GM21381 (cell line): Measurements from ENCODE around the gene PLEKHB2.
"Not testable (repeated sequence)": the region's sequence is repeated elsewhere in the genome, so short reads cannot be mapped to it uniquely, and the experiment has no call there.

Experiments used
- ATAC-seq: cut with Tn5 transposase; IDR thresholded peaks from one replicate; pipeline ENCODE4 v1.9.1; 2021; ENCODE audit warnings: mild to moderate bottlenecking, moderate library complexity; ENCODE audit not compliant: unreplicated experiment

PLEKHB2 gene, protein sequence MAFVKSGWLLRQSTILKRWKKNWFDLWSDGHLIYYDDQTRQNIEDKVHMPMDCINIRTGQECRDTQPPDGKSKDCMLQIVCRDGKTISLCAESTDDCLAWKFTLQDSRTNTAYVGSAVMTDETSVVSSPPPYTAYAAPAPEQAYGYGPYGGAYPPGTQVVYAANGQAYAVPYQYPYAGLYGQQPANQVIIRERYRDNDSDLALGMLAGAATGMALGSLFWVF

DNA sequence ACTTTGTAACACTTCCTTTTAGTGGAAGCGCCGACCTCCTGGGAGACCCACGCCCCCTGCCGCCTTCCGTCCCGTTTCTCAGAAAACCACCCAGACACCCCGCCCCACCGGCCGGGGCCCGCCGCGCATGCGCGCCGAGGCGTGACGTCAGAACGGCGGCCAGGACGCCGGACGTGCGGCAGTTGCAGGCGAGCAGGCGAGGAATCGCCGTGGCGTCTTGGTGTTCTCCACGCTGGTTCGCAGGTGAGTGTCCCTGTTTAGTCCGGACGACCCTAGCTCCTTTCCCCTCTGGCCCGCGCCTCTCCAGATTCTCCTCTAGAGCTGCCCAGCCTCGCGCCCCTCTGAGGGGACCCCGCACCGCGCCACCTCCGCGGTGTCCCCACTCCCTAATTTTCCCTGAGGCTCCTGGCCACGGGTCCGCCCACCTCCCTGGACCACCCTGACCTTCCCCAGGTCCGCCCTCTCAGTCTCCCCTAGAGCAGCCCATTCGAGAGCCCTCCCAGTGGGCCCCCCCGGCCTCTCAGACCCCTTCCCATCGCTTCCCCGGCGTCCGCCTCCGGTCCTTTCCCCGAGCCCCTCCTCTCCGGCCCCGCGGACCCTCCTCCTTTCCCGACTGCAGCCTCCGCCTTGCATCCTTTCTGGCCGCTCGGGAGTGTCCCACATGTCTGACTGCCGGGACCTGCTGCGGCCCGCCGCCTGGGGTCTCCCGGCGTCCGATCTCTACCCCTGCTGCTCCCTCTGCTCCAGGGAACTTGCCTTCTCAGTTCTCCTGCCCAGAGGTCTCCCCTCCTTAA lies at the start of gene PLEKHB2:
Gene PLEKHB2, plus strand, starts transcription at position 181 of the 794 bp plus-strand sequence. CDS start 15,606 bp downstream, outside the sequence.
- ATAC-seq = peak; percentile 73

DNA sequence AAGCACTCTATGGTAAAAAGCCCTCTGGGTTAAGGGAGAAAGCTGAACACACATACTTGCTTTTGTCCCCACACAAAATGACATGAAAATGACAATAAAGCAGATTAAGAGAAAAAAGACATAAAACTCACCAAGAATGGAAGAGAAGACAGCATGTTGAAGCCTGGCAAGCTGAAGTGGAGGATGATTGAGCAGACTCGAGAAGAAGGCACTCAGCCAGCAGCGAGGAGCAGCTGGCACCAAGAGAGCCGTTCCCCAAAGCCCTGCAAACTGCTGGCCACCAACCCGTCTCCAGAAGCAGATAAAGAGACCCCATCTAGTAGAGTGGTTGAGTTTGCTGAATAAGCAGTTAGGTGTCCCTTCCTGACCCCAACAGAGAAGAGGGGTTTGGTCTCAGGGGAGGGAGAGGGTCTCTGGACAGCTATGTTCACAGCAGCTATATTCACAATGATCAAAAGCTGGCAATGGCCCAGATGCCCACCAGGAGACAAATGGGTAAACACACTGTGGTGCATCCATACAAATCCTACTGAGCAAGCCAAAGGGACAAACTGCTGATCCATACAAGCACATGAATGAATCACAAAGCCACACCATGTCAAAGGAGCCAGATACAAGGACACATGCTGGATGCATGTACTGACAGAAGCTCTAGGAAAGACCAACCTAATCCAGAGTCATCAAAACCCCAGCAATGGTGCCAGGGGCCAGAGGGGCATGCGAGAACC lies 48.8 kb upstream of the PLEKHB2 start:
- ATAC-seq = no peak

- ATAC-seq = no peak
These were observed 48.2 kb upstream of the PLEKHB2 start for GRCh38 chr2:131056932-131057287.

GRCh38 chr2:131058214-131058843 lies 46.8 kb upstream of the PLEKHB2 start:
- ATAC-seq = no peak

DNA sequence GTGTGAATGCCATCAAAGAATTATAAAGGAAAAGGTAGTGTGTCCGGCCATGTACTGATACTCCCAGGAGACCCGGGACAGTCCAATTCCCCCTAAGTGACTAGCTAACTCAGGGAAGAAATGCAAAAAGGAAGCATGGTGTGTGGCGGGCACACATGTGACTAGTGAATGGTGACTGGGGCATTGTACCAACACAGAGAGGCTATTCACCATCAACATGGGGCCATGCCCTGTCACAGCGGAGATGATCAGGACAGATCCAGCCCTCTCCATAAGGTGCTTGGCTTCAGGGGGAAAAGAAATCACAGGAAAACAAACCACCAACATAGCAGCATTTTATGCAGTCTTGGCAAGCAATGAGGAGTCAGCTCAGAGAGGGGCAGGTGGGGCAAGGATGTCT lies 46.2 kb upstream of the PLEKHB2 start:
- ATAC-seq = no peak

- ATAC-seq = no peak
These were observed 41.4 kb upstream of the PLEKHB2 start for GRCh38 chr2:131063501-131064283.

- ATAC-seq = no peak
These were observed 40.3 kb upstream of the PLEKHB2 start for GRCh38 chr2:131064589-131065512.

GRCh38 chr2:131067465-131068125 lies 37.5 kb upstream of the PLEKHB2 start:
- ATAC-seq = no peak

GRCh38 chr2:131068172-131068571 lies 37.0 kb upstream of the PLEKHB2 start:
- not testable (repeated sequence) for ATAC-seq

- not testable (repeated sequence) for ATAC-seq
These were observed 29.6 kb upstream of the PLEKHB2 start for GRCh38 chr2:131075578-131075977.

DNA sequence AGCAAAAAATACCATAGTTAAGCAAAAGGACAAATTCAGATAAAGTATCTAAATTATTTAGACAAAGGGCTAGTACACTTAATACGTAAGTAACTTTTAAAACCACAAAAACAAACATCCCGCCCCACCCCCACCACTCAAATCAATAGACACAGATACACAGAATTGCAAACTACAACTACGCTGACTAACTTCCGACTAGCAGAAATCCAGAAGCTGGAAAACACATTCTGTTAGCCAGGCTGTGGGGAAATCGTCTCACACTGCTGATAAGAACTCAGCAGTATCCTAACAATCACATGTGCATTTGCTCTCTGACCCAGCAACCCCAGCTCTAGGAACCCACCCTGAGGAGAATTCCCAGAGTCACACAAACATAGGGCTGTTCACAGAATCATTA lies 28.4 kb upstream of the PLEKHB2 start:
- ATAC-seq = no peak

- ATAC-seq = no peak
These were observed 27.8 kb upstream of the PLEKHB2 start for GRCh38 chr2:131077182-131077846.

DNA sequence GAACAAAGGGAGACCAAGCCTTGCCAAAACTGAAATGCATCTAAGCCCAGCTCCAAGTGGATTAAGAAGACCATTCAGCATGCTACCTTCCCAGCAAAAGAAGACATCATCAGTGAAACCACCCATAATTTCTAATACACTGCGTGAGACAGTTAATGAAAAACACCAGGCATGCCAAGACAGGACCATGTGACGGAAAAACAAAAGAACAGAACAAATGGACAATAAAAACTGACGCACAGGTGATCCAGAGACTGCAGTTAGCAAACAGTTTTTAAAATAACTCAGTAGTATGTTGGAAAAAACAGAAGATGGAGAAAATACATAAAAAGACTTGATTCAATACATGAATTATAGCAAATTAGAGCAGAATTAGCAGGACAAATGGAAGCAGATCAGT lies 27.2 kb upstream of the PLEKHB2 start:
- no peak for ATAC-seq

DNA sequence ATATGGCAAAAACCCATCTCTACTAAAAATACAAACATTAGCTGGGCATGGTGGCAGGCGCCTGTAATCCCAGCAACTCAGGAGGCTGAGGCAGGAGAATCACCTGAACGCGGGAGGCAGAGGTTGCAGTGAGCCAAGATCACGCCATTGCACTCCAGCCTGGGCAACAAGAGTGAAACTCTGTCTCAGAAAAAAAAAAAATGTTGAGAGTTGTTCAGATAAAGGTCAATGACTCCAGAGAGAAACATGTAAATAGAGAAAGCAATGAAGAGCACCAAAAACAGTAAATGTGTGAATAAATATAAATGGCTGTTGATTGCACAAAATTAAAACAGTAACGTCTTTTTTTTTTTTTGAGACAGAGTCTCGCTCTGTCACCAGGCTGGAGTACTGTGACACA lies 25.2 kb upstream of the PLEKHB2 start:
- ATAC-seq = not testable (repeated sequence)

- no peak for ATAC-seq
These were observed 23.9 kb upstream of the PLEKHB2 start for GRCh38 chr2:131081190-131081589.

GRCh38 chr2:131085646-131086045 lies 19.5 kb upstream of the PLEKHB2 start:
- no peak for ATAC-seq

DNA sequence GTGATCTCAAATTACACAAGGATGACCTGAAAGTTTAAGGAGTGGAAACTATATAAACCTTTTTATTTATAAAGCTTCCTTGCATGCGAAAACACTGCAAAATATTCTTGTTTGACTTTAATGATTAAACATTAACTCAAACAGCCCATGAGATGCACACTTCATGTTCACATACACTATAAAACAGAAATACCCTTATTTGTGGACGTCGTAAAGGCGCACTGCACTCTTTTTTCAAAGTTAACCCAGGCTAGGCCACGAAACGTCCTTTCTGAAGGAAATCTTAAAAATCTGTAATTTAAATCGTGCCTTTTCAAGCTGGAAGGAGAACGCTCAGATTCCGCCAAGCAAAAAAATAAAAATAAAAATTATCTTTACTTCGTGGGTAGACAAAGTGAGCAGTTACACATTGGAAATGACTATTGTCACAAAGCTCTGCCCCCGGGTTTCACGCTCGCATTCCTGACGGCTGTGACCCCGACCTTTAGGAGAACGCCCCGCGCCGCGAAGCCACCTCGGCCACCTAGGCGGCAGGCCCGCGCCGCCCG lies 12.6 kb upstream of the PLEKHB2 start:
- no peak for ATAC-seq
